GM19099 (cell line): Measurements from ENCODE around the gene ADAM15.

ENCODE experiments used
- POLR2A ChIP-seq: IDR thresholded peaks from 3 replicates; pipeline ENCODE4 v1.6.1; 2011; ENCODE audit warnings: low read depth; ENCODE audit not compliant: insufficient read length; ENCODE audit errors: extremely low read depth

Gene ADAM15

GRCh38 chr1:155038602-155039307 is 12.4 kb upstream of the ADAM15 start:
- no peak for TF ChIP-seq POLR2A

GRCh38 chr1:155039308-155039669 is 11.8 kb upstream of the ADAM15 start:
- no peak for TF ChIP-seq POLR2A

GRCh38 chr1:155040358-155041093 is 10.6 kb upstream of the ADAM15 start:
- TF ChIP-seq POLR2A = no peak

- TF ChIP-seq POLR2A = no peak
These were observed 8.3 kb upstream of the ADAM15 start for GRCh38 chr1:155042789-155043188.

GRCh38 chr1:155043301-155043702 is 7.8 kb upstream of the ADAM15 start:
- TF ChIP-seq POLR2A = no peak

GRCh38 chr1:155043793-155044192 is 7.3 kb upstream of the ADAM15 start:
- no peak for TF ChIP-seq POLR2A

- TF ChIP-seq POLR2A = no peak
These were observed 6.8 kb upstream of the ADAM15 start for GRCh38 chr1:155044365-155044764.

- no peak for TF ChIP-seq POLR2A
These were observed 6.1 kb upstream of the ADAM15 start for GRCh38 chr1:155044812-155045657.

GRCh38 chr1:155048449-155049334 is 2.4 kb upstream of the ADAM15 start:
- no peak for TF ChIP-seq POLR2A

GRCh38 chr1:155049651-155050559 is 1.2 kb upstream of the ADAM15 start:
- no peak for TF ChIP-seq POLR2A

- TF ChIP-seq POLR2A = peak; percentile 40
These were observed 243 bp downstream of the ADAM15 start for GRCh38 chr1:155051342-155051776.

- TF ChIP-seq POLR2A = no peak
These were observed 772 bp downstream of the ADAM15 start for GRCh38 chr1:155051777-155052398.
